Anterior cingulate cortex (tissue), 58 donors: Measurements from ENCODE around the gene ACIN1.

ENCODE experiments used
- DNase-seq, 58 donors: peaks; one replicate each; lab custom pipeline; 2025; lab: John Stamatoyannopoulos, UW

ACIN1 gene

DNA sequence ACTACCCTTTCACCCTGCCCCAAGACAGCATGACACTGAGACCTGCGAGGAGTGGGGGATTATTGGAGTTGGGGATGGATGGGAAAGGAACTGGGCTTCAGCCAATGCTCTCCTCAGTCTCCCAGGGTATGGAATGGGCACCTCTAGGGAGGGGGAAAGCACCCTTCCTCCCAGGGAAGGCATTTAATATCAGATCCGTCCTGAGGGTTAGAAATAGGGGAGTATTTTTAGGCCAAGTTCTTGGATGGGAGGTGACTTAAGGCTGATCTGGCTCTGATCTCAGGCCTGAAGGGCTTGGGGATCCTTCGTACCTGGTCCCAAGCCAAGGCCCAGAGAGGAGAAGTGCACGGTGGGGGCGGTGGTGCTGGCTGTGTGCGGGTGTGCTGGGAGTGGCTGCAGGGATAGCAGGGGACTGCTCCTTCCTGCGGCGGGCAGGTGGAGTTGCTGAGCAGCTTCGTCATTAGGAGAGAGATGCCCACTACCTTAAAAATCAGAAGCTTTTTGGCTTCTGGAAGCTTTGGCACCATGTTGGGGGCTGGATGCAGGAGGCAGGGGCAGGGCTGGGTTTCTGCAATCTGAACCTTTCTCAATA is 31.1 kb upstream of the ACIN1 start:
- DNase-seq, result no peak

DNA sequence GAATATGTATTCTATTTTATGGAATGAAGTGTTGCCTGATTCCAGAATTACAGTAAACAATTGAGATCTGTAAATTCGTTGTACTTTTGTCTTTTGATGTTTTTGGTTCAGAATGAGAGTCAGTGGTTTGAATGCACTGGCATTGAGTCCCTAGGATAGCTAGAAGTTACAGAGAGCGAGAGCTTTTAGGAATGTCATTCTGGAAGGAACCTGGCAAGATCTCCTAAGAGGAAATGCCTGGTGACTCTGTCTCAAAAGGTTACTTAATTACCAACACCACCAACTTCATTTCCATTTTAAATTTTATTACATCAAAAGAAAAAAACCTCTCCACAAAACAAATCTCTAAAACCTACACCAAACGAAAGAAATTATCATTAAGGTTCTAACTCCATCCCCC is 30.1 kb upstream of the ACIN1 start:
- no peak for DNase-seq

DNA sequence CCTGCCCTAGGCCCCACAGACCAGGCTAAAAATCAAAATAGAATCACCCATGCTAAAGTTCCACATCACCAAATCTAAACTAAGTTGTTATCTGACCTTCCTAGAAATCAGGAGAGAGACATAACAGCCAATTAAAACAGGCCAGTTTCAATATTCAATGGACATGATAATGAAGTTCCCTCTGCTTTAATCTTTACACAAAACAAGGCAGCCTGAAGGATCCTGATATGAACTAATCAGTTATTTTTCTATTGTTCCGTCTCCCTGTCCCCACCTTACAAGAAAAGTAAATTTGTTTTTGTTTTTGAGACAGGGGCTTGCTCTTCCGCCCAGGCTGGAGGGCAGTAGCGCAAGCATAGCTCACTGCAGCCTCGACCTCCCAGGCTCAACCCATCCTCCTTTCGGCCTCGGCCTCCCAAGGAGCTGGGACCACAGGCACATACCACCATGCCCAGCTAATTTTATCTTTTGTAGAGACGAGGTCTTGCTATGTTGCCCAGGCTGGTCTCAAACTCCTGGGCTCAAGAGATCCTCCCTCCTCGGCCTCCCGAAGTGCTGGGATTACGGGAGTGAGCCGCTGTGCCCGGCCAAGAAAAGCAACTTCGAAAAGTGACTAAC is 29.5 kb upstream of the ACIN1 start:
- no peak for DNase-seq

DNA sequence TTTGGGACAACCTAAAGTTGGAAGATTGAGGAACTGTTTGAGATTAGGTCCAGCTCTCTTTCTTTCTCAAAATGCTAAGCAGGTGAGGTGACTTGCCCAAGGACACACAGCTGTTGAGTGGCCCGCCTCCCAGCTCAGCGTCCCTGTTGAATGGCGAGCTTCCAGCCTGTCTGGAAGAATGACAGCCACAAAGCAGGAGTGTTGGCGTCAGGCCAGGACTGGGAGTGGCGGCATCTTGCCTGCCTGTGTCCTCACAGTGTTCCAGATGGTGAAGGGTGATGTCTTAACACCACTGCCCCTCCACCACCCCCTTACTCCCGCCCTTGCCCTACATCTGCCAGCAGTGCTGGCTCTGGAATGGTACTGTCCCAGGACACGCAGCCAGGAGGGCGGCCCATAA is 28.5 kb upstream of the ACIN1 start:
- DNase-seq, result peak in 3 of 58 donors; percentile 17 to 44 (median 42)

DNA sequence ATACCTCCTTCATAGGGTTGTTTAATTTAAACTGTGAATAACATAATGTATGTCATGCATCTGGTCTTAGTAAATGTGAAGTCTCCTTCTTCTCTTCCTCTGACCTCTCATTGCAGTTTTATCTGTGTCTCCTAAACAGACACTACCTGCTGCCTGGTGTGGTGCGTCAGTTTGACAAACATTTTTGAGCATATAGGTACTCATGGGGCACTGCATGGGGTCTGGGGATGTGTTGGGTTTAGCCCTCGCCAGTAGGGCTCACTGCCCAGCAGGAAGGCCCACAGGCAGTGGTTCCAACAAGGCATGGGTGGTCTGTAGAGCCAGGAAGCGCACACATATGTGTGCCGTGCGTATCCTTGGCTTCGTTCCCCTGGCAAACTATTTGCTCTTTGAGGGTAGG is 27.1 kb upstream of the ACIN1 start:
- no peak for DNase-seq

DNA sequence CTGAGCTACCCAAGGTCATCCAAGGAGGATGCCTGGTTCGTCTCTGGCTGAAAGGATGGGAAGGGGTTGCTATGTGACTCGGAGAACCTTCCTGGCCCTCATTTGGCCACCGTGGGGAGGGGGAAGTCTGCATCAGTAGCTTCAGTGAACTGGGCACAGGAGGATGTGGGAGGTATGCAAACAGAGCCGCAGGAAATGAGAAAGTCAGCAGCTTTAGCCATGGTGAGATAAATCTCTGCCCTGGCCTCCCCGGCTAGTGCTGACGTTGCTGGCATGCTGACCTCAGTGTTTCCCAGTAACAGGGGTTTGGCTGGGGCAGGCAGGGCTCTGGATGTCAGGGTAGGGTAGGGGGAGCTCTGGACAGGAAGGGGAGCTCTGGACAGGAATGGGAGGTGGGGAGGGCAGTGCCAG is 26.4 kb upstream of the ACIN1 start:
- DNase-seq, result peak in 4 of 58 donors; percentile 12 to 32 (median 22)

DNA sequence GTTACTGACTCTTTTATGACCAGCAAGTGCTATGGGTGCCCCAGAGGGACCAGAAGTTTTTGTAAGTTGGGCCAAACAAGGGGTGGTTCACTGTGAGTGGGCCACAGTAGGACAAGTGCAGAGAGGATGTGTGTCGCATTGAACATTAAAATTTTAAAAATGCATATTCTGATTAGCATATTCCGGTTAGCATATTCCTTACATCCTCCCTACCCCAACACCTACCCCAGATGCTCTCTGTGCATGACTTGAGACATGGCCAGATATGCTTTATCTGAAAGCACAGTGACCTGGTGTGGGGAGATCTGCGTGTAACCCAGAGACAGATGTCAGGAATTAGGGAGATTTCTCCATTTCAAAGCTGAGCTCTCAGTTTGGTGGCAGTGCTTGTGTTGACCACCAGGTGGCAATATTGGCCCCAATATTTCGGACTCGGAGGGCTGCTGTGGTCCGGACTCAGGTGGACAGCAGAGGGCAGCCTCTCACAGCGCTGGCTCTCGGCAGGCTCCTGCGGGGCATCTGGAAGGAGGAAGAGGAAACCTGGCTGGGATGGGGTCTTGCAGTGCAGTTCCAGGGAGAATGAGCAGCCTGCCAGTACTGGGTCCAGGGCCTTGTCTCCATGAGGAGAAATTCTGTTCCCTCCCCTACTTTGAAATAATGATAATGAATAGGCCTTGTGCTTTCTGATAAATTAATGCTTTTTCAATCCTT is 25.8 kb upstream of the ACIN1 start:
- DNase-seq, result peak in 57 of 58 donors; percentile 27 to 92 (median 80)

DNA sequence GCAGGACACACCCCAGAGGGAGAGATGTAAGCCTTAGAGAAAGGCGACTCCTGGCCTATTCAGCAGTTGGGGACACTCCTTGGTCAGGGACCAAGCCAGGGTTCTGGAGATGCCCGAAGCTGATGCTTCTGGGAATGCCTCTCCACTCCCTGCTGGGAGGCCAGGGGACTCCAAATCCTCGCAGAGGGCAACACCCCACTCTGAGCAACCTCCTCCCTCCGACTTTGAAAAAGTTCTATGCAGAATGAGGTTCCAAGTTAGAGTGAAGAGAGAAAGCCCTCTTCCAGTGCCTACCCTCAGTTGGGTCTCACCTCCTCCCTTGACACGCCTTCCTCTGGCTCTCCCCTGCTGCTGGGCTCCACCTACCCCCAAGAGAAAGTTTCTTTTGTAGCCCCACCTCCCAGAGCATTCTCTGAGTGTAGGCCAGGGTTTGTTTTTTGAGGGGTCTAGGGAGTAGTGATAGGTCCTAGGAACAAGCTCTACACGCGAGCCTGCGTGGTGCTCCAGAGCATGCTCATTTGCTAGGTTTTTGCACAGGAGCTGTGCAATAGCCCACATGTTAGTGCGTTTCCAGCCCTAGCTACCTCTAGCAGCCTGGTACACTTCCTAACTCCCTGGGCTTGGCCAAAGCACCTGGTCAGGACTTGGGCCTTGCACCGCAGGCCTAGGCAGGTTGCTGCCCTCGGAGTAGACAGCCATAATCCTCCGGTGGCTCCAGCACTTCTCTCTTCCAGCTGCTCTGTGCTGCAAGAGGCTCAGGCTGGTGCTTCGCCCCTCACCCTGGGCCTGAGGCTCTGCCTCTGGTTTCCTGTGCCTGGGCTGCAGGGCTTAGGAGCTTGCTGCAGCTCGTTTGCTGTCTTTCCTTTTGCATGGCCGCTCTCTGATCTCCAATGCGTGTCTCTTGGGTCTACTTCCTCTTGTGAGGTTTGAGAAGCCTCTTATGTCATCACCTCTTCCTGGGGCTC is 24.7 kb upstream of the ACIN1 start:
- DNase-seq, result peak in 1 of 58 donors; percentile 11

DNA sequence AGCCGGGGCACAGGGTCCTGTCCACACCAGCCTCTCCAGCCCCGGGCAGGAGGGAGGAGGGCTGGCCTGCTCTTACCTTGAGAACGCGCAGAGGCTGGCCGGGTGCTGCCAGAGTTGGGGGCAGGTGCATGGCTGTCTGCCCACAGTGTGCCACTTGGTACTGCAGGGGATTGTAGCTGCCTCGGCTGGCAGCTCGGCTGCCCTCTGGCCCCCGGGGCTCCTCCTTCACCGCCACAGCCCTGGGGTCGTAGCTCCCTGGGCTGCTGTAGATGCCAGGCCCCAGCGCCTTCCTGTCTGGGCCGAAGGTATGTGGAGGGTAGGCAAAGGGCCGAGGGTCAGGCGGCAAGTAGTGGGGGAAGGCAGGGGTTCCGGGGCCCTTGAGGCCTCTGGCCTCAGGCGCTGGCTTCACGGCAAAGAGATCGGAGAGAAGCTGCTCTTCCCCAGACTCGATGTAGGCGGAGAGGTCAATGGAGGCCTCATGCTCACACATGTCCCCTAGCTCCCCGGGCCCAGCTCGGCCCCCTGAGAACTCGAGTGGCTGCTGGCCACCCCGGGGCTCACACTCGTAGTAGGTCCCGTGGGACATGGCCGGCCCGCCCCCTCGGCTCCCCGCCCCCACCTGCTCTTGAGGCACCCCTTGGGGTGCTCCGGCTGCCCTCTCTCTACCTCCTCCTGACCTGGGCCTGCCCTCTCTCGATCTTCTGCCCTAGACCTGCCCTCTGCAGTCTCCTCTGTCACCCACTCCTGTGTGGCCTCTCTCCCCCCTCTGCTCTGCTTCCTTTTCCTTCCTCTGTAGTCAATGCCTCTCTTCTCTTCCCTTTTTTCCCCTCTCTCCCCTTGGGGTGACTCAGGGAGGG is 23.8 kb upstream of the ACIN1 start, which contains the start of gene CEBPE:
Gene CEBPE, minus strand, starts transcription at position 750 of the 857 bp plus-strand sequence. Its CDS starts 164 bp downstream, at position 586.
- DNase-seq, result no peak

DNA sequence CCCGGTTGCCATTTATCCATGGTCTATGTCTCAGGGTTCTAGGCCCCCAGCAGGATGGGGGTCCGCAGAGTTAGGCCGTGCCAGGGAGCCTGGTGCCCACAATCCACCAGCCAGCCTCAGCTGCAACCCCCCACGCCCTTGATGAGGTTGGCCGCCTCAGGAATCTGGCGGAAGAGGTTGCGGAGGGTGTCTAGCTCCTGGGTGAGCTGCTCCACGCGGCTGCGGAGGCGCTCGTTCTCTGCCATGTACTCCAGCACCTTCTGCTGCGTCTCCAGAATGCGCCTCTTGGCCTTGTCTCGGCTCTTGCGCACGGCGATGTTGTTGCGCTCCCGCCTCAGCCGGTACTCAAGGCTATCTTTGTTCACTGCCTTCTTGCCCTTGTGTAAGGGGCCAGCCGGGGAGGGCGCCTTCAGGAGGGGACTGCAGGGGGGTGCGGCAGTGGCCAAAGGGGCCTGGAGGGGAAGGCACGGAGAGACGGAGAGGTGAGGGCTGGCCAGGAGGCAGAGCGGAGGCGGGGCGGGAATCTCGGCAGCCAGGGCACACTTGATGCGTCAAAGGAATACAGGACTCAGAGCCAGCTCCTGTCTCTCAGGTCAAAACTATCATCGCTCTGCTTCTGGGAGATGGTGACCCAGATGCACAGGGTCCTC is 22.6 kb upstream of the ACIN1 start:
- no peak for DNase-seq

DNA sequence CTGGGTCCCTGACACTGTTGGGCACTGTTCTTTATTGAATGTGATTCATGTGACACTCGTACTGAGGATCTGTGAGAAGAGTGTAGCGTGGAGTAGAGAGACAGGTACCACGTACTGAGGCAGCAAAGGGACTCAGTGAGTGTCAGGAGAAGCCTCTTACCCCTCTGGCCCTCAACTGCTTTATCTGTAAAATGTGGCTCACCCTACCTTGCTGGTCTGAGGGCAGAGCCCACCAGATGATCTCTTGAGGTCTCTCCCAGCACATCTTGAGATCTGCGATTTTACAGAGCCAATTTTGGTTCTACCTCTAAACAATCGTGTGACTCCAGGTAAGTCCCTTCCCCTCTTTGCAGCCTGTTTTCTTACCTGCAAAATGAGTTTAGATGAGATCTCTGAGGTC is 21.0 kb upstream of the ACIN1 start:
- no peak for DNase-seq

DNA sequence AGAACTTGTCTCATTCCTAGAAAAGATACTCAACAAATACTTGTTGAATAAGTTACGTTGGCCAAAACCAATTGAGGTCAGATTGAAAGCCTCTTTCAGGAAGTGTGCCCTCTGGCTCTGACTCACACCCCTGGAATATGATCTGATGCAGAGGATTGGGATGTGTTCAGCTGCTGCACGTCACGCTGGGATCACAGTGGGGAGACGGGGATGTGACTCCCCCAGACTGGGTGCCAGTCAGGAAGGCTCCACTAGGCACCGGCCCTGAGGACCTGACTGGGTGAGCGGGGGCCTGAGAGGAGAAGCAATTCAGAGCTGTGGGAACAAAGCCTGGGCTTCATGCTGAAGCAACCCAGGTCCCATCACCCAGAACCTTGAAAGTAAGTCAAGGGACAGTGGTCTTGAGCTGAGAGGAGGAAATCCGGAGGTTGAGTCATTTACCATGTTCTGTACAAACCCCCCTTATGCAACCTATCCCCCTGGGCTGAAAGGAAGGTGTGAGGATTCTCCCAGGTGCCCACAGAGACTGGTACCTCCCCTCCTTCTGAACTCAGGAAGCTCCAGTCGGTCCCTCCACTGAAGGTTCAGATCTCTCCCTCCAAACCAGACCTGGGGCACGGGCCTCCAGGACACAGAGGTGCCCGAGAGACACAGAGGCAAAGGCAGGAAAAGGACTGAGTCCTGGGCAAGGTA is 20.2 kb upstream of the ACIN1 start:
- no peak for DNase-seq

DNA sequence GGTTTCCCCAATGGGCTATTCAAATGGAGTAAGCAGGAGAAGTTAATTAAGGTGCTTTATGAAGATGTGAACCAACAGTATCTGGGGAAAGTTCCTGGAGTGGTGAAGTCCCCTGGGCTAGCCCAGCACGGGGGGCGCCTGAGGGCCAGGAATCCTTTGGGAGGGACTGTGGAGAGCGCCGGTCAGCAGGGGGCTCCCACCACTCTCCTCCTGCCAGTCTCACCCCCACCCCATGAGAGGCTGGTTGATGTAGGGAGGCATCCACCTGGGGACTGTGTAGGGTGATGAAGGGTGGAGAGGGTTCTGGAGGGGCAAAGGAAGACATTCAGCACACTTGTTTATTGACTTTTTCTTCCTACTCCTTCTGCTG is 19.7 kb upstream of the ACIN1 start:
- DNase-seq, result no peak

DNA sequence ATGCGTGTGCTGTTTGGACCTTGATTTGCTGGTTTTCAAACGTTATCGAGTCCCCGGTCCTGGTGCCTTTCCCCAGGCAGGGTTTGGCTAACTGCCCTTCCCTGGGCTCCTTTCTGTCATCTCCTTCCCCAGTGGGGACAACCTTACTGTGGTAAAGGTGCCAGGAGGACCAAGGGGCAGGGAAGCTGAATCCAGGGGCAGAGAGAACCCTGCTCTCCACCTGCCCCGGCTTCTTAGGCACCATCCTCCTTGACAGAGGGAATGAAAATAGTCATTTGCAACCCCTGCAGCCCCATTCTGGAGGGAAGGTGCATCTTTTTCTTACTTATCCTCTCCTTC is 19.2 kb upstream of the ACIN1 start:
- no peak for DNase-seq

DNA sequence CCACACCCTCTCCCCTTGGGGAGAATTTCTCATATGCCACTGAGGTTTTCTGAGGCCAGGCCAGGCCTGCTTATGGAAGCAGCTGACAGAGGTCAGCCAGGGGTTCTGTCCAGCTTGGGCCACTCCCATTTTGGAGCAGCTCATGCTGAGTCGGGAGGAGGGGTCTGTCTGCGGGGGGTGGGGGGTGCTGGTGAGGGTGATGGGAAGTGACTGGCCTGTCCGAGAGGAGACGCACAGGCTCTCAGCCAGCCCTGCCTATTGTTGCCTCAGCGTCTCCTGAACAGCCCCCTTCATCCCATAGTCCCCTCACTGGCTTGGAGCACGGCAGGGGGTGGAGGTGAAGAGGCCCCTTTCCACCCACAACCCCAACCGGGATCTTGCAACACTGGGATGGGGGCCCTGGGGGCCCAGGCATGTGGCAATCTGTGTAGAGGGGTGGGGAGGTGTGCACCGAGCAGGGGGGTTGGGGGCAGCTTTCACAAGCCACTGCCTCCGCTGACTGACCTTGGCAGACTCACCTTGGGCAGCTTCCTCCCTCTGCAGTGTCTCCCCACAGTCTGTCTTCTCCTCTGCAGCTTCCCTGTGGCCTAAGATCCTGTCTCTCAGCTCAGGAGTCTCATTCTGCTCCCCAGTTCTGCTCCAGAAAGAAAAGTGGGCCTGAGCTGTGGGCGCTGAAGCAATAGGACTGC is 18.6 kb upstream of the ACIN1 start:
- no peak for DNase-seq

DNA sequence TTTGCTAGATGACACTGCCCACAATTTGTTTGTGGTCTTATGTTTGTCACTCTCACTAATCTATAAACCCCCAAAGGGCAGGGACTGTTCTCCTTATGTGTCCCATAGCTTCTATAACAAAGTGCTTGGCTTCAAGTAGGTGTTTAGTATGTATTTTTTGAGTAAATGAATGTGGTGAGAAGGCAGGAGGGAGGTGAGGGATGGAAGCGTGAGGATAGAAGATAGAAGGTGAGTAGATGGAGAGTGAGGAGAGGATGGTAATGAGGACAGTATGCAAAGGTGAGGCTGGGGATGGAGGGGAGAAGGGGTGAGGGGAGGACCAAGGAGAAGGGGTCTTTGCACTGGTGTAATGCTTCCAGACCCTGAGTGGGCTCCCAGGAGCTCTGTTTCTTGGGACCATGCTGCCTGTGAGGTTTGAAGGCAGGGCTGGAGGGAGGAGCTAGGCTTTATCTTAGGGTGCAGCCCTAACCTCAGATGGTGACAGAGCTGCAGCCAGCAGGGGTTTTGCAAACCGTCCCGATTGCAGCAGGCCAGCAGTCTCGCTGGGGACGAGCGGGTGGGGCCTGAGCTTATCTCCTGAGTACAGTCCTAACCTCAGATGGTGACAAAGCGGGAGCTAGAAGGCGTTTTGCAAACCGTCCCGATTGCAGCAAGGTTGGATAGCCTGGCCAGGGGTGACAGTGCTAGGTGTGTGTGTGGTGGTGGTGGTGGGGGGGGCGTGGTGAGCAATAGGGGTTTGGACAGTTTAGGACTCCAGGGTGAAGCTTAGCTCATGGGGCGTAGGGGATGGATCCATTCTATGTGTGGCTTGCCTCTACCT is 17.6 kb upstream of the ACIN1 start:
- no peak for DNase-seq
